GM18868 (cell line): ENCODE data around the gene JAKMIP1.
"Not testable (repeated sequence)": the region's sequence is repeated elsewhere in the genome, so short reads cannot be mapped to it uniquely, and the experiment has no call there.

ENCODE experiments used
- ATAC-seq: cut with Tn5 transposase; IDR thresholded peaks from one replicate; pipeline ENCODE4 v1.9.1; 2021; ENCODE audit warnings: mild to moderate bottlenecking, moderate library complexity; ENCODE audit not compliant: unreplicated experiment

The JAKMIP1 gene

GRCh38 chr4:5999830-6000365 lies 200.5 kb downstream of the JAKMIP1 start:
- ATAC-seq = no peak

DNA sequence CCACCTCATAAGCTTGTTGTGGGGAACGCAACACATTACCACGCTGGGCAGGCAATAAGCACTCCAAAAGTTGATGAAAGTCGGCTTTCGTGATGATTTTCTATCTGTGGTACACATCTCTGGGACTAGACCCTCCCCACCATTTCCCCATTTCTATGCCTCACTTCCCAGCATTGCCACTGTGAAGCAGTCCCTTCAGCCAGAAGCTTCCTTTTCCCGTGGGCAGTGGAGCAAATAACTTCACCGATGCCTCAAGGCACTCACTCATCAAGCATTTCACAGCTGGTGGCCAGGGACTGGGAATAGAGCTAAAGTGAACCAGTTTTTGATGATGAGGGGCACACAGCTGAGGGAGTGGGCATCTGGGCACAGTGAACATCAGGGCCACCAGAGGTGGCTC lies 201.0 kb downstream of the JAKMIP1 start:
- ATAC-seq = no peak

DNA sequence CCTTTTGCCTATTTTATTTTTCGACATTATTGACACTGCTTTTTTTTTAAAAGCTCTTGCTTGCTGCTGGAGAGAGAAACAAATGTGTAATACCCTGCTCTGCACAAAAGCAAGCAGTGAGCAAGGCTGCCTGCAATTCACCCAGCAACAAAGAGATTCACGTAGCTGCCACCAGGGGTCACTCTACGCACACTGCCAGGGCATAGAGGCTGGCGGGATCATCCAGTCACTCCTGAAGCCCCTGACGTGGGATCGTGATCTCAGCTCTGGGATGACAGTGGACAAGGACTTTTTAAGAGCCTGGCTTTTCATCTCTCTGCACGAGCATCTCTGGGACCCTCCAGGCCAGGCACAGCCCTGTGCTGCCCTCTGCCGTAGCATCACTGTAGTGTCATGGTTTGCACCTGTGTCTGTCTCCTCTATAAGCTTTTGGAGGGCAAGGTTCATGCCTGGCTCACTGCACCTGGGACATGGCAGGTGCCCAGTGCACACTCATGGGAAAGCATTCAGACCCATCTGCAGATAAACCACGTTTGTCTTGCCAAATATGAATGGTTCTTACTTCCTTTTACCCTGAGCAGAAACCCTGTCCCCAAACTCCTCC lies 201.9 kb downstream of the JAKMIP1 start:
- ATAC-seq = peak; percentile 79

GRCh38 chr4:5996641-5997040 lies 203.7 kb downstream of the JAKMIP1 start:
- no peak for ATAC-seq

DNA sequence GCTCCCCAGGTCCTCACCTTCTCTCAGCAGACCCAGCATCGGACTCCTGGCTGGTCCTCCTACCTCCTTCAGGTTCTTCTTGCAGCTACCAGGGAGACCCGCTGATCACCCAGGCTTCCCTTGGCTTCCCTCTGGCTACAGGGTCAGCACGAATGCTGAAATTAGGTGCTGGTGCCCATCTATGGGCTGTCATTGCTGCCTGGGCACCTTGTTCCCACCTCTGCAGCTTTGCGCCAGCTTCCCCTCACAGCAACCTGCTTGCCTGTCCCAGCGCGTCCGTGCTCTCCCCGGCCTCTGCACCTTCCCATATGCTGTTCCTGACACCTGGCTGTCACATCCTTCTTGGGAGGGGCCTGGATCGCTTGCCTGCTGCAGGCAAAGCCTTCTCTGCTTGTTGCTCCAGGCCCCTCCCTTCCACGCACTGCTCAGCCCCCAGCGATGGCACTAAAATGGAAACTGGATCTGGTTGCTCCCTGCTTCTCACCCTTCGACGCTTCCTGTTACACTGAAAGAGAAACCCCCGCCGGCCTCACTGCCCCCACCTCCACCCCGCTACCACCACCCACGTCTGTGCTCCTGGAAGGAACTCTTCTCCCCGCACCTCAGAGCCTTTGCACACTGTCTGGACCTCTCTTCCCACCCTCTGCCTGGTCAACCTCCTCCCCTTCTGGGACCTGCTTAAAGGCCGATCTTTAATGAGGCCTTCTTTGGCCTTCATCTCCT lies 204.3 kb downstream of the JAKMIP1 start:
- peak; percentile 41 for ATAC-seq

GRCh38 chr4:5993876-5994811 lies 206.2 kb downstream of the JAKMIP1 start:
- ATAC-seq = no peak

- not testable (repeated sequence) for ATAC-seq
These were observed 207.0 kb downstream of the JAKMIP1 start for GRCh38 chr4:5993346-5993745.

- no peak for ATAC-seq
These were observed 207.5 kb downstream of the JAKMIP1 start for GRCh38 chr4:5992828-5993321.

- no peak for ATAC-seq
These were observed 208.1 kb downstream of the JAKMIP1 start for GRCh38 chr4:5992171-5992827.

DNA sequence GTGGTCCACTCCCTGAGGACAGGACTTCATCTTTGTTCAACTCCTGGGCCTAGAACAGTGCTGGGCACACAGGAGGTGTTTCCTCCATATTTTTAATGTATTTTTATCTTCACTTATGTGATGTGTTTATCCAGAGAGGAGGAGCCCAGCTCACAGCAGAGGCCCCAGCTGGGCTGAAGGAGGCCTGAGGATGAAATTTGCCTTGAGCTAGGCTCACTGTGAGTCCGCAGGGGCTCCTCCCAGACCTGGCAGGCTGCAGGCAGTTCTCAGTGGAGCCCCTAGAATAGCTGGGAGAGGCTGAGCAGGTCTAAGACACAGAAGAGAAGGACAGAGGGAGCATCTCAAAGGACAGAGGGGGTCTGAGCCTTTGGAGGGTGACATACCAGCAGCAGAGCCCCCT lies 208.9 kb downstream of the JAKMIP1 start:
- ATAC-seq = no peak

DNA sequence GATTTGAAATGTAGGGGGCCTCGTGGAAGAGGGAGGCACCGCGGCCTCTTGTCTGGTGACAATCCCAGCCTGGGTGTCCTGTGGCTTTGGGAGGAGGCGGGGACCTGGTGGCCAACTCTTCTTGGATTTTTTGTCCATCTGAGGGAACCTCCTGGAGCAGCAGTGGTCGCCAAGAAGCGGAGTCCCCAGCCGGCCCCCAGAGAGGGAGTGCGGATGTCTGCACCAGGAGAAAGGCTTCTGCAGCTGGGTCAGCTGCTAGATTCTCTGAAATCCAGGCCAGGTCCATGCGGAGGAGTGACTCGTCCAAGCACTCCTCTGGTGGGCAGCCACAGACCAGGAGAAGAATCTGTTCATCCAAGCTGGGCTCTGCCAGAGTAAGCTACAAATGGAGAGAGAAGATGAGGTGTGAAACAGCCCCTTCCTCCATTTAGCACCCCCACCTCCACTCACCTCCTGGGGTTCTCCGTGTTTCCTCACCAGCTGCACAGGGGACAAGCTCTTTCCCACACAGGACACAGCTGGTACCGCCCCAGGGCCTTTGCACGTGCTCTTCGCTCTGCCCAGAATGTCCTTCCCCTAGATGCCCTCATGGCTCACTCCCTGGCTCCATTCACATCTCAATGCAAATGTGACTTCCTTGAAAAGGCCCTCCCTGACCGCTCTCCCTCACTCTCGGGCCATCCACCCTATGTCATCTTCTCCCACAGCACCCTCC lies 209.7 kb downstream of the JAKMIP1 start:
- ATAC-seq = no peak

DNA sequence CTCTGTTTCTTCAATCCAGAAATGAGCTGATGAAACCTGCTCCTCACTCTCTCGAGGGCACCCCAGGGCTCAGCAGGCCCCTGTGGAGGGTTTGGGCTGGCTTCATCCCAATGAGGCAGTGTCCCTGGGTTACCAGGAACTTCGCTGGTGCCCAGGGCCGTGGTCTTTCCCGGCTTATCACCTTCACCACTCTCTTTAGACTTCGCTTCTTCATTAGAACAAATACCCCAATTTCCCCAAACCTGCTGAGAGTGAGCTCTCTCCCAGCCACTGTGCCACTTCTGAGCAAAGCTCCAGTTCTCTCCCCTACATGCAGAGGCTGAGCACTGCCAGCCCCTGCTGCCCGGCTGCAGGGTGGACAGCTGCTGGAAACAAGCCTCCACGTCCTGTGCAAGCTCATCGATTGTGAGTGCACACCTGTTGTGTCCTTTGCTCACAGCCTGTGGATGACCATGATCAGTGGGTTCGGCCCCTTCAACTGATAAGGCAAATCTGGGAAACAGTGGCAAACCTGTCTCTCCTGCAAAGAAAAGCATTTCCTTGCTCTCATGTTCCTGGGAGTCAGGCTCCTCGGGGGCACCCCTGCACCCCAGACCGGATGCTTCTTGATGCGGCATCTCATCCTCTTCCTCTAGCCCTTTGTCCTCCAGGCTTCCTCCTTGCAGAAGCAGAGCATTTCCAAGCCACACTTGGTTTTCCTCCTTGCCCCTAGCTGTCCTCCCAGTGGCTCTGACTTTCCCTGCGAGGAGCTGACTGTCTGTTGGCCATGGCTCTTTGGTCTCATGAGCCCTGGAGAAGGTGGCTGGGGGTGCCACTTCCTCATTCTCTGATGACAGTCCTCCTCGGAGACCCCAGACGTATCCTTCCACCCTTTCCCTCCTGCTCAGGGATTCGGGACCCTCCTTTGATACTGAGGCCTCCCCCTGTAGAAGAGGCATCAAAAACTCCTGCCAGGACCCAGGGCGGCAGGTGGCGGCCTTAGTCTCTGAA lies 210.8 kb downstream of the JAKMIP1 start:
- ATAC-seq = no peak

DNA sequence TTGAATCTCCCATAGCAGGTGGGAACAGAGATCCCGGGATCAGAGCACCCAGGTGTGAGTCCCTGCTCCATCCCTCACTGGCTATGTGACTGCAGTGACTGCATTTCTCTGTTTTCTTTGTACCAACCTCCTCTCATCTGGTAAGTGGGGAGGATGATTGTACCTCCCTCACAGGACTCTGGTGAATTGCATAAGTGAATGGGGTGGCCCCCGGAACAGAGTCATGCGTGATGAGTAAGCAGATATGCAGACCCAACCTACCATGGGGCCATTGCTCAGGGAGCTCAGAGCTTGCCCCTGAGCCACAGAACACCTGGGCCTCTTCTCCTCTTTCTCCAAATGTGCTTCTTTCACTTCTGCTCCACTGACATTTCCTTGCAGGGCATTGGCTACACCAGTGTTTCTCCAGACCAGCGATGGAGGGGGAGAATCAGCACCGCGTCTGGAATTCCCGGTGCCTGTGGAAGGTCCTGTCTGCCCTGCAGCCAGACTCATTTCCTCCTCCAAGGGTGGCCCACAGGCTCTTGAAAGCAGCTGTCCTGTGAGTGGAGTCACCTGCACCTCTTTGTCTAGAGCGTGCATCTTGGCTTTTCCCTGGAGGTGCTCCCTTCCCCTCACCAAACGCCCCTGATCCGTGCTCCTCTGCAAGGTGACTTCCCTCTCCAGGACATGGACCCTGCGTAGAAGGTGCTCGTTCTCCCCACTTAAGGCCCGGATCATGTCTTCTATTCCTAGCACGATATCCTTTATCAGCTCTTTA lies 212.1 kb downstream of the JAKMIP1 start:
- no peak for ATAC-seq

DNA sequence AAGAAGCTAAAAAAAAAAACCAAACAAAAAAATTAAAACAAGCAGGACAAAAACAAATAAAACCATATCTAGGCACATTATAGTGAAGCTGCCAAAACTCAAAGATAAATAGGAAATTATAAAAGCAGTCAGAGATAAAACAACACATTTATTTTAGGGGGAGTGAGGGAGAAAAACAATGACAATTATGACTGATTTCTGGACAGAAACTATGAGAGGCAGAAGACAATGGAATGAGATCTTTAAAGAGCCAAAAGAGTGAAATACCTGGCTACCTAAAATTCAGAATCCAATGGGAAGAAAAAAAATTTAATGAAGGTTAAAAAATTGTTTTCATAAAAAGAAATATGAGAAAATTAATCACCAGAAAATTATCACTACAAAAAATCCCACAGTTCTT lies 215.5 kb downstream of the JAKMIP1 start:
- no peak for ATAC-seq

DNA sequence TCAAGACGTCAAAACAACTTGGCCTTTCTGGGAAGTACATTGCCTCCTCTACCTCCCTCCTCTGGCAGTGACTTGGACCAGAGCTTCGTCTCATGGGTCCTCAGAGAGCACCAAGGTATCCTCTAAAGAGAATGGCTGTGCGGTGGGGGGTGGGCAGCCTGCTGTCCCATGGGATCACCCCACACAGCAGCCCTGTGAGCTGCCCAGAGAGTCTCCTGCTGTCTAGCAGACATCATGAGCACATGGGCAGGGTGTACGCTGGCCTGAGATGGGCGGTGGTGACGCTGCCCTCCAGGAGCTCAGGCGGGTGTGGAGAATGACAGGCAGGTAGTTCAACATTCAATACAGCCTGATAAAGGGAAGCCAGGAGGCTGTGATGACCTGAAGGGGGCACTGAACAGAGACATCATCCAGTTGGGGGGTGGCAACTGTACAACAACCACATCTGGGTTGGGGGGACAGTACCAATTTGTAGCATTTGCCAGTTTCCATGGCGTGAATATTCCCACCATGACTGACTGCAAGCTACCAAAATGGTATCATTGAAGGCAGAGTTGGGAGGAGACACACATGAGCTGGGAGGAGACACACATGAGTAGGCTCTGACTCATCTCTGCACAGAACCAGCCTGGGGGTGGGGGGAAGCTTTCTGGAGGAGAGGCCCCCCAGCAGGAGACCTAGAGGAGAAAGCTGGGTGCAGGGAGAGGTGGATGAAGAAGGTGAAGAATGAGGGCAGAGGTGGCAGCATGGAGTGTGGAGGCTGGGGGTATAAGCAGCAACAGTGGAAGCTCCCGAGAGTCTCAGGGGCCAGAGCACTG lies 218.0 kb downstream of the JAKMIP1 start:
- no peak for ATAC-seq

DNA sequence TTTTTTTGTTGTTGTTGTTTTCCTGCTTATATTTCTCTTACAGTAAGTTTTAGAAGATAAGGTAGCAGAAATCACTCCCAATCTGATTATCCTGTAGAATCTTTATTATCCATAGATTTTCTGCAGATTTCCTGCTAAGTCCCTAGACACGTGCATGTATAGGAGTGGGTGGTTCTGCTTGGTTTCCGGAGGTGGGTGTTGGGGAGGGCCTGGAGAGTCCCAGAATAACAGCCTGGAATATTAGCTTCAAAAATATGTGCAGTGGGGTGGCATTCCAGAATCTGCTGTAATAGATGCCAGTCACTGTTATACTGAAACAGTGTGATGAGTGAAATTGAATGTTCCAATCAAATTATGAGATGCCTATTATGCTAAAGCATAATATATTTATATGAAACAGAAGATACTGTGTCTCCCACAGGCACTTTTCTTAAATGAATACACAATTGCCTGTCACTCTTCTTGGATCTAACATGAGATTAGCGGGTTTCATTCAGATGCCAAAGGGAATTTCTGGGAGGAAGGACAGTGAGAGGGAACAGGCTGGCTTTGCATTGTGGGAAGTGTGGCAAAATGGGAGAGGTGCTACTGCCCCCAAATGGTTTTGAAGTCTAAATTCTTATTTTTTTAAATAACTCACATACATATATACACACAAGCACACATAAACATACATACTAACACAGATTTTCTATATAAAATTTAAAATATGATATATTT lies 219.8 kb downstream of the JAKMIP1 start:
- no peak for ATAC-seq

DNA sequence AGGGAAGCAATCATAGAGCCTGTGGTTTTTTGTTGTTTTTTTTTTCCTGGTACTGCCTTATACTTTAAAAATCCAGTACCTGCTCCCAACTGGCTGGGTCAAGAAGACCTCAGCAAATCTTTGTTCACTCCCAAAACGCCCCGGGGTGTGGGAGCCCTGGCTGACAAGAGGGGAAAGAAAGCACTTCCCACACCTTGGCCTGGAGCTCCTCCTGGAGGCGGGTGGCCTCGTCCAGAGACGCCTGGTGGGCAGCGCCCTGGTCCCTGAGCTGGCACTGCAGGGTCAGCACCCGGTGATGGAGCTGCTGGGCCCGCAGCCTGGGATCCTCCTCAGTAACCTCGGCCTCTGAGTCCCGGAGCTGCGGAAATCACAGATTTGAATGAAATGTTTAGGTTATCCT lies 220.4 kb downstream of the JAKMIP1 start:
- no peak for ATAC-seq
